GM18520 (cell line): ENCODE data around the gene AOPEP.

Experiments used
- ATAC-seq: cut with Tn5 transposase; IDR thresholded peaks from one replicate; pipeline ENCODE4 v1.9.1; 2021; ENCODE audit not compliant: unreplicated experiment

AOPEP gene

GRCh38 chr9:95104581-95104960 is 378.1 kb downstream of the AOPEP start:
- ATAC-seq = no peak

- ATAC-seq = no peak
These were observed 378.5 kb downstream of the AOPEP start for GRCh38 chr9:95104980-95105379.

DNA sequence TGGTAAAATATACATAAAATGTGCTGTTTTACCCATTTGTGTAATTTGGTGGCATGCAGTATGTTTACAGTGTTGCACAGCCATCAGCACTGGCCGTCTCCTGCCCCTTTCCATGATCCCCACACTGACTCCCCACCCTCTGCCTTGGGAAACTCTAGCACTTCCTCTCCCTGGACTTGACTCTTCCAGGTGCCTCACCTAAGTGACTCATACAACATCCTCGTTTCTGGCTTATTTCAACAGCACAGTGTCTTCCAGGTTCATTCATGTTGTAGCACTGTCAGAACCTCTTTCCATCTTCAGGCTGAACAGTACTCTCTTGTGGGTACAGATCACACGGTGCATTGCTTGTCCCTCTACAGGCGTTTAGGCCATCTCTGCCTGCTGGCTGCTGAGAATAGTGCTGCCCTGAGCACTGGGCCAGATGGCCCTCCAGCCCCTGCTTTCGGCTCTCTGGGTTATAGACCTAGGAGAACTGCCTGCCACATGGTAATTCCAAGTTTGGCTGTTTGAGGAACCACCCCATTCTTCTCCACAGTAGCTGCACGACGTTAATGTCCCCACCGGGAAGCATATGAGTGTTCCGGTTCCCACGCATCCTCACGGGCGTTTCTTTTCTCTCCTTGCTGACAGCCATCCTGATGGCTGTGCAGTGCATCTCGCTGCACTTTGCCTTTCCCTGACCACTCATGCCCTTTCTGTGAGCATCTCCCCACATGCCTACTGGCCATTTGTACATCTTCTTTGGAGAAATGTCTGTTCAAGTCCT is 379.2 kb downstream of the AOPEP start:
- no peak for ATAC-seq

GRCh38 chr9:95107001-95107749 is 380.7 kb downstream of the AOPEP start:
- ATAC-seq = no peak

GRCh38 chr9:95107976-95108375 is 381.5 kb downstream of the AOPEP start:
- ATAC-seq = no peak

- ATAC-seq = no peak
These were observed 382.3 kb downstream of the AOPEP start for GRCh38 chr9:95108777-95109176.

GRCh38 chr9:95109456-95109855 is 383.0 kb downstream of the AOPEP start:
- no peak for ATAC-seq

DNA sequence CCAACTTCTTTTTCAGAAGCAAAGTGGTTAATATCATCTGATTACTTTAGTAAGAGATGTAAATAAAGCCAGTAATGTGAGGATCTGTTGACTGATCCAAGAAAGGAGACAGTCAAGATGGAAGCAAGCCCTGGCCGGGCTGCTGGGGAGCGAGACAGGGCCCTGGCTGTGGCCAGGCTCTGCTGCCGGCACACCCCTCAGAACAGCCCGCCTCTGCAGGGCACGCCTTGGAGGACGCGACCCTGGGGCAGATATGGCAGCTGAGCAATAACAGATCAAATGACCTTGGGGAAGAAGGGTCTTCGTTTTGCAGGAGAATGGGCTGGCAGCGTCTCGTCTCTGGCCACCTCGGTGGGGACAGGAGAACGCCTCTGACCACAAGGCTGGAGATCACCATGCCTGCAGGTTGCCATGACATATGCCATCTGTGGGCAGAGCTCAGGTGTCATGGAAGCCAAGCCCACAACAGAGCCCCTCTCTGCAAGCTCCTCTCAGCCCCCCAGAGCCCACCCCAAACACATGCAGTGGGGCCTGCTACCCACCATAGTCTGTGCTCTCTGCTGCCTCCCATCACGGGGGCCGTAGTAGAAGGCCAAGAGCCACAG is 384.5 kb downstream of the AOPEP start:
- no peak for ATAC-seq

GRCh38 chr9:95111716-95112115 is 385.2 kb downstream of the AOPEP start:
- no peak for ATAC-seq

DNA sequence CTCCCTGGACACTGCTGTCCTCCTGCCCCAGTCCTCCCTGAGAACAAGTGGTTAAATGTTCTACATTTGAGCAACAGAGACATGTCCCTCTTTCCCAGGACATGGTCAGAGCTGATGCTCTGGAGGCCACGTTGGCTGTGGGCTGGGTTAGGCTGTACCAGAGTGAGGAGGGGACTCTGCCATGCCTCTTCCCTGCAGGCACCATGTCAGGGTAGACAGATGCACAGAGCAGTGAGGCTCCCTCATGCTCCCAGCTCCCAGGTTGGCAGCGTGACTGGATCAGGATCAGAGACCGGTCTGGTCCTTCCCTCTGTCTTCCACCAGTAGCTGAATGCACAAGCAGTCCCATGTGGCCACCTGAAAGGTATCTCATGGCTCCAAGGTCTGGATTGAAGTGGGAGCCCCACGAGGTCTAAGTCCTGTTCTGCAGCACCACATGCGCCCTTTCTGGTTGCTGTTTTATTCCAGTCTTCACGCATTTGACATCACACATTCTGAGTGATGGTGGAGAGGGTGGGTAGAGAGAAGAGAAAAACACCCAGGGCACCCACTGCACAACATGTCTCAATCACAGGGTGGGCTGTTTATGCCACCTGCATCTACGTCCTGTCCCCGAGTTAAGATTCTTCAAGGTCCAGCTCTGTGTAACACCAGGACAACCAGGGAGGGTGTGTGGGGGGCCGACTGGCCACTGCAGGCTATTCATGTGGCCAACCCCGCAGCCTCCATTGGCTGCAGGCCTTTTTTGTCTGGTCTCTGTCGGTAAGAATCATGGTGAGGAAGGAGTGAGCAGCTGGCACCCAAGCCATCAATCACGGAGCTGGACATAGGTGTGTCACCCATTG is 386.2 kb downstream of the AOPEP start:
- no peak for ATAC-seq

- no peak for ATAC-seq
These were observed 388.6 kb downstream of the AOPEP start for GRCh38 chr9:95115104-95115503.

- ATAC-seq = no peak
These were observed 389.7 kb downstream of the AOPEP start for GRCh38 chr9:95116002-95116807.

GRCh38 chr9:95116808-95117204 is 390.3 kb downstream of the AOPEP start:
- ATAC-seq = no peak

- ATAC-seq = no peak
These were observed 392.1 kb downstream of the AOPEP start for GRCh38 chr9:95118596-95118995.

DNA sequence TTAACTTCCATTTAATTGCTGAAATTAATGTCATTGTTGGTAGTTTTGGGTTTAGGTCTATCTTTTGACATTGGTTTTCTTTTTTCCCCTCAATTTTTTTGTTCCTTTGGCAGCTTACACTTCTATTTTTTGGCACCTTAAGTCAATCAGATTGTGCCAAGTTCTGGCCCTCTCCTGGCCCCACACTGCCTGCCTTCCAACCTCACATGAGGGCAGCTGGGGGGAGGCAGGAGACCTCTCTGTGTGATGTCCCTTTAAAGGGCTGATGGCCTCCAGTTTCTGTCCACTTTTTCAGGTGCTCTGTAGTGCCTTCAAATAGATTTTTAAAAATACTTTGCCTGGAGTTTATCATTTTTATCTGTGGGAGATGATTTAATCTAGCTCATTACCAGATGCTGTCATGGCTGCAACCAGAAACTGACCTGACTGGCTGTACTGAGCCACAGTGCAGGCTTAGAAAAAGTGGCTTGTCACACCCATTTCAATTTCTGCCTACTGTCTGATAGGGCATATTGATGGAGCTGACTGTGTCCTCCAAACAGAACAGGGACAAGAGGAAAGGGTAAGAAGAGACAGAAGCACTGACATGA is 394.4 kb downstream of the AOPEP start:
- ATAC-seq = no peak

DNA sequence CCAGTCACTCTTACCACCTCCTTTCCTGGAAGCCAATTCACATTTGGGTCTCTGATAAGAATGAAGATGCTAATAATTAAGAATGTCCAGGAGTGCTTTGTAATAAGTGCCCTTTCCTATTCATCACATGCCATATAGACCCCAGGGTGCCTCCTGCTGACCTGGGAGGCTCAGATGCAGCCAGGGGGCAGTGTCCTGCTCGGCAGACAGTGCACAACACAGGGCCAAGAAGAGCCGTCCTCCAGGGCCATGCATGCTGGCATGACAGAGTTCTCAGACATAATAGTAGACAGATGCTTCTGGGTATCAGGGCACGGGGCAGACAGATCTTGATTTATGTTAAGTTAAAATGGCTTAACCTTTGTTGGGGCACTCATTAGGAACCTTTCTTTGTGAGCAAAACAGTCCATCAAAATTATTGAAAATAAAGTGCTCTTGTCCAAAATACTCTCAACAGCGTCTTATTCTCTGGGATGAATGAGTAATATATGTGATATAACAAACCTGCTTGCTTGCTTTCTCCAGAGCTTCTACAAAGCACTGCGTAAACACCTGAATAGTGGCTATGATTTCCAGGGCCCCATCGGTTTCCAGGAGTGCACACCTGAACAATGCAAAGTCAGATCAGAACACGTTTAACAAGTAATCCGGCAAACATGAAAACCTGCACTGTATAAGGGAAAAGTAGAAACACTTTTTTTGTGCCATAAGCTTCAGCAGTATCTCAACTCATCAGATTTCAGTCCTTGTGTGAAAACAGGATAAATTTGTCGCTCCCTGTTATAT is 398.3 kb downstream of the AOPEP start:
- ATAC-seq = no peak

DNA sequence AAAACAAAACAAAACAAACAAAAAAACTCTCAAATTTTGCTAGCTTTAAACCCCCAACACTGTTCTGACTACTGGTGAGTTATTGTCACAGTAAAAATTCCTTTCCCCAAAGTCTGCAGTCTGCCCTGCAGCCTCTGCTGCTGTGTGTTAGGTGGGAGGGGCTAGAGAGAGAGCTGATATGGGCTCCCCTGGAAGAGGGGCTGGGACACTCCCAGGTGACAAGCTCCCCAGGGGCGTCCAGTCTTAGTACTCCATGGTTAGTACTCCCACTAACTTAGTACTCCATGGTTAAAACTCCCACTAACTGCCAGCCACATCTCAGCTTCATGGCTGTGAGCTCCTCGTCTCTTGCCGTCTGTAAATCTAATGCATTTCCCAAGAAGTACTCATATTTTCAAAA is 399.2 kb downstream of the AOPEP start:
- ATAC-seq = no peak

DNA sequence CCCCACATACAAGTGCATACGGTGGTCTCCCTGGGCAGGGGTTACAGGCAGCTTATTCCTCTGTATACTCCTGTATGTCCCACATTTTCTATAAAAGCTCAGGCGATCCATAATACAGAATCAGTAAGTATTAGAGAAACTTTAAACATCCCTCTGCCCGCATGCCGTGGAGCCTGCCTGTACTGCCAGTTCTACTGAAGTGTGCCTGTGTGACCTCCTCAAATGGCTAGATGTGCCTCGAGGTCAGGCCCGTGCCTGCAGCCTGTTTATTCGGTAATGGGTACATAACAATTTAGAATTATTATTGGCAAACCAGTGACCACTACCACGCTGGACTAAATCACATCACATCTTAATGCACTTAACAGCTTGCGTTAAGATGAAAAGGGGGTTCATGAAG is 400.2 kb downstream of the AOPEP start:
- no peak for ATAC-seq
